Measurements from ENCODE around the gene CAMSAP2.

DNA sequence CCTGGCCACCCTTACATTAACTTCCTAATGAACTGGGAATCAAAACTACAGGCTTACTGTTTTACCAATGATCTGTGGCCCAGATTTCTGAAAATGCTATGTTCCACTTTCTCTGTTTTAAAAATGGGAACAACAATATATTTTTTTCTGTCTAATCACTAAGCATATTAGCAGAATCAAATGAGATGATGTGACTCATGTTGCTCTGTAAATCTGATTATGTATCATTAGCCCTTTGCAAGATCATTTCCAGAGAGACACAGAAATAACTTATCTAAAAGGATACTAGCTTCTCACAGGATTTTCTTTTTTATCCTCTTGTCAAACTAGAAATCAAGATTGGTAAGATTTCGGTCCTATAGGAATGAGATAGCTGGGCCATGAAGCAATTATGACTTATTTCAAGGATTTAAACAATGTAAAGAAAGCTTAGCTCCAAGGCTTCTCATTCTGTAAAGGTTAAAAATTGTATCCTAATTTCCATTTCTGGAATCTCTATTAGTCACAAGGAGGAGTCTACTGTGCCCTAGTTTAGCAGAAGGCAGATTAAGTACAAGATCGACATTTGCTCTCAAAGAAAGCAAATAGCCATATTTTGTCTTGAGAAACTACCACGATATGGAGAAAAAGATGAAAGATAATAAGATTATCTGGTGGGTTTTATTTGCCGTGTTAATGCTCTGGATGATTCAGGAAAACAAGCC, 32.4 kb upstream of the CAMSAP2 start:
- TF ChIP-seq, protein P1, sequence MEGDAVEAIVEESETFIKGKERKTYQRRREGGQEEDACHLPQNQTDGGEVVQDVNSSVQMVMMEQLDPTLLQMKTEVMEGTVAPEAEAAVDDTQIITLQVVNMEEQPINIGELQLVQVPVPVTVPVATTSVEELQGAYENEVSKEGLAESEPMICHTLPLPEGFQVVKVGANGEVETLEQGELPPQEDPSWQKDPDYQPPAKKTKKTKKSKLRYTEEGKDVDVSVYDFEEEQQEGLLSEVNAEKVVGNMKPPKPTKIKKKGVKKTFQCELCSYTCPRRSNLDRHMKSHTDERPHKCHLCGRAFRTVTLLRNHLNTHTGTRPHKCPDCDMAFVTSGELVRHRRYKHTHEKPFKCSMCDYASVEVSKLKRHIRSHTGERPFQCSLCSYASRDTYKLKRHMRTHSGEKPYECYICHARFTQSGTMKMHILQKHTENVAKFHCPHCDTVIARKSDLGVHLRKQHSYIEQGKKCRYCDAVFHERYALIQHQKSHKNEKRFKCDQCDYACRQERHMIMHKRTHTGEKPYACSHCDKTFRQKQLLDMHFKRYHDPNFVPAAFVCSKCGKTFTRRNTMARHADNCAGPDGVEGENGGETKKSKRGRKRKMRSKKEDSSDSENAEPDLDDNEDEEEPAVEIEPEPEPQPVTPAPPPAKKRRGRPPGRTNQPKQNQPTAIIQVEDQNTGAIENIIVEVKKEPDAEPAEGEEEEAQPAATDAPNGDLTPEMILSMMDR (IDR thresholded peaks at IDR 0.05; ENCODE audit: low read length) = no peak
- TF ChIP-seq EZH2phosphoT487 (IDR thresholded peaks at IDR 0.05; ENCODE audit: low read length) = no peak
